ENCODE measurements around the gene CYTH1. TPM values are rescaled to one million over a fixed set of nuclear protein-coding genes. Genes with fewer than 3 reads are reported as not detected.

The CYTH1 gene
- total RNA-seq, 1 donor from 2014 or later, result 35.5 TPM

DNA sequence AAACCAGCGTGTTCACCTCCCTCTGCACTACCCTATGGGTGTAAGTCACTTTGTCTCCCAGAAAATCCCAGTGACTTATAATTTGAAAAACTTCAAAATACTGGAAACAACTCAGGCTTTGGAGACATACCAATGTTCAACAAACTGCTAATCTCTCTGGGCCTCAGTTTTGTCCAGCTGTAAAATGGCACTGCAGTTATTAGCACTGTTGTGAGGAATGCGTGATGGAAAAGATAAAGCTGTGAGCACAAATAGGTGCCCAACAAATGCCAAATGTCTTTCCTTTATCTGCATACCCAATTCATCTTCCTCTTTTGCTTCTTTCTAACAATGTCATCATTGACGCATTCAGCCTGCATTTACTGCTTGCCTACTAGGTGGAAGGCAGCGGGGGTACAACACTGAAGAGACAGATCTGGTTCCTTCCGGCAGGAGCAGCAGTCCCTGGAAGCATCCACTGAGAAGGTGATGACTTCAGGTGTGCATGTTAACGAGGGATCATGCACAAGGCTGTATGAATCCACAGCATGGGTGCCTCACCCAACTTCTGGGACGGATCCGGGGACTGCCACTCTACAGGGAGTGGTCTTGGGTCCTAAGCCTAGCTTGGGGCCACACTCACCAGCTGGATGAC is 63.4 kb downstream of the CYTH1 start:
- no peak overlapping the region for H3K4me3 ChIP-seq (ENCODE audit: low read depth, low read length)
- TF ChIP-seq, protein P1, sequence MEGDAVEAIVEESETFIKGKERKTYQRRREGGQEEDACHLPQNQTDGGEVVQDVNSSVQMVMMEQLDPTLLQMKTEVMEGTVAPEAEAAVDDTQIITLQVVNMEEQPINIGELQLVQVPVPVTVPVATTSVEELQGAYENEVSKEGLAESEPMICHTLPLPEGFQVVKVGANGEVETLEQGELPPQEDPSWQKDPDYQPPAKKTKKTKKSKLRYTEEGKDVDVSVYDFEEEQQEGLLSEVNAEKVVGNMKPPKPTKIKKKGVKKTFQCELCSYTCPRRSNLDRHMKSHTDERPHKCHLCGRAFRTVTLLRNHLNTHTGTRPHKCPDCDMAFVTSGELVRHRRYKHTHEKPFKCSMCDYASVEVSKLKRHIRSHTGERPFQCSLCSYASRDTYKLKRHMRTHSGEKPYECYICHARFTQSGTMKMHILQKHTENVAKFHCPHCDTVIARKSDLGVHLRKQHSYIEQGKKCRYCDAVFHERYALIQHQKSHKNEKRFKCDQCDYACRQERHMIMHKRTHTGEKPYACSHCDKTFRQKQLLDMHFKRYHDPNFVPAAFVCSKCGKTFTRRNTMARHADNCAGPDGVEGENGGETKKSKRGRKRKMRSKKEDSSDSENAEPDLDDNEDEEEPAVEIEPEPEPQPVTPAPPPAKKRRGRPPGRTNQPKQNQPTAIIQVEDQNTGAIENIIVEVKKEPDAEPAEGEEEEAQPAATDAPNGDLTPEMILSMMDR (IDR thresholded peaks at IDR 0.05; ENCODE audit: insufficient read depth, low read length, severe bottlenecking), result no peak
- H3K36me3 ChIP-seq (ENCODE audit: control insufficient read depth, insufficient read depth, low read length), result peaks cover 4% of the 10 kb centered on the region
- FAIRE-seq, result no peak
- no peaks in the 10 kb centered on the region for H3K27me3 ChIP-seq (ENCODE audit: control insufficient read depth, insufficient read depth, low read length)
- no peak for DNase-seq (ENCODE audit: low read depth)

- Histone ChIP-seq H3K4me3 (ENCODE audit: low read depth, low read length) (peak overlapping the region; percentile 9), H3K36me3 (ENCODE audit: control insufficient read depth, insufficient read depth, low read length) (peaks cover 4% of the 10 kb centered on the region), H3K27me3 (ENCODE audit: control insufficient read depth, insufficient read depth, low read length) (no peaks in the 10 kb centered on the region)
- DNase-seq (ENCODE audit: low read depth), result no peak
- FAIRE-seq, result no peak
- TF ChIP-seq, protein P1 (IDR thresholded peaks at IDR 0.05; ENCODE audit: insufficient read depth, low read length, severe bottlenecking), result no peak
These were observed 64.6 kb downstream of the CYTH1 start for GRCh38 chr17:78717431-78717980.

- peak; percentile 25 for DNase-seq (ENCODE audit: low read depth)
These were observed 65.2 kb downstream of the CYTH1 start for GRCh38 chr17:78716814-78717393.

DNA sequence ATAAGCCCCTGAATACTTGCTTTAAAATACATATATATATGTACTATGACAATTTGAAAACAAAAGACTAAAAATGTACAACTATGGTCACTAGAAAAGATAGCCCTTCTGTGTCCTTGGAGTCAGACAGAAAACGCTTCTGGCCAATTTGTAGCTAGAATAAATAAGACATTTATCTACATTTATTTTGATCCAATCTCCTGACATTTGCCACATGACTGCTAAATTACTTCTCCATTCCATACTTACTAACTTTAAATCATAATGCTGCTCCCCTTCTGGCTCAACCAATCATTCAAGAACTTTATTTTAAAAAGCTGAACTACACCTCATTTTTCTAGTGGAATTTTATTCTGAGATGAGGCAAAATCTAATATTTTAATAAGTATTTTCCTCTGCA is 65.8 kb downstream of the CYTH1 start:
- H3K4me3 ChIP-seq (ENCODE audit: low read depth, low read length), result no peak overlapping the region
- FAIRE-seq, result no peak
- TF ChIP-seq, protein P1 (IDR thresholded peaks at IDR 0.05; ENCODE audit: insufficient read depth, low read length, severe bottlenecking), result no peak
- H3K36me3 ChIP-seq (ENCODE audit: control insufficient read depth, insufficient read depth, low read length), result peaks cover 4% of the 10 kb centered on the region
- DNase-seq (ENCODE audit: low read depth), result no peak
- no peaks in the 10 kb centered on the region for H3K27me3 ChIP-seq (ENCODE audit: control insufficient read depth, insufficient read depth, low read length)

More at GRCh38 chr17:78716814-78717393, 65.2 kb downstream of the CYTH1 start:
- peak overlapping the region; percentile 9 for H3K4me3 ChIP-seq (ENCODE audit: low read depth, low read length)
- TF ChIP-seq, protein P1 (IDR thresholded peaks at IDR 0.05; ENCODE audit: insufficient read depth, low read length, severe bottlenecking), result no peak
- peaks cover 4% of the 10 kb centered on the region for H3K36me3 ChIP-seq (ENCODE audit: control insufficient read depth, insufficient read depth, low read length)
- FAIRE-seq, result no peak
- H3K27me3 ChIP-seq (ENCODE audit: control insufficient read depth, insufficient read depth, low read length), result no peaks in the 10 kb centered on the region

DNA sequence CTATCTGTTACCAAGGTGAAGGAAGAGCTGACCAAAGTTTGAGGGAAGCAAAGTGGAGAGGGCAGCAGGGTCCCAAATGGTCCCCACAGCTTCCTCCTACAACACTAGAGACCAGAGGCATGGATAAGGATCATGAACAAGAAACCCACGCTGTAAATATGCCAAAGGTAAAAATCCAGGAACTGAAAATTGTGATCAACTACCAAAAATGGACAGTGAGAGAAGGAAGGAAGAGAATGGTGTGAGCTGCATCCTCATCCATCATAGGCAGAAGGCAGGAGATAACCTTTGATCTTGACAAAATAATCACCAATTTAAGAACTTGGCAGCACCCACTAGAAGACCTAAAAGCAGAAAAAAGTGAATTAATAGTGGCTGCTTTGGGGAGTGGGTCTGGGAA is 66.2 kb downstream of the CYTH1 start:
- TF ChIP-seq, protein P1 (IDR thresholded peaks at IDR 0.05; ENCODE audit: insufficient read depth, low read length, severe bottlenecking), result no peak

More for the DNA sequence above, 66.2 kb downstream of the CYTH1 start:
- DNase-seq (ENCODE audit: low read depth), result no peak
- FAIRE-seq, result no peak
- peaks cover 4% of the 10 kb centered on the region for H3K36me3 ChIP-seq (ENCODE audit: control insufficient read depth, insufficient read depth, low read length)
- H3K27me3 ChIP-seq (ENCODE audit: control insufficient read depth, insufficient read depth, low read length), result no peaks in the 10 kb centered on the region
- no peak overlapping the region for H3K4me3 ChIP-seq (ENCODE audit: low read depth, low read length)
